Fibroblast of lung (primary cell): ENCODE measurements around the gene SRPRB.

Source experiments
- CTCF ChIP-seq, 2 donors: IDR thresholded peaks in 1 of 2; conservative IDR thresholded peaks in 1 of 2; 1 replicate in 1 of 2; 2 replicates in 1 of 2; pipeline ENCODE4 v1.5.1; 2011 to 2012; ENCODE audit warnings: low read length in 2 of 2, control low read depth in 1 of 2, inconsistent platforms in 1 of 2, low read depth in 1 of 2, mild to moderate bottlenecking in 1 of 2
- EZH2 ChIP-seq: IDR thresholded peaks from 2 replicates; pipeline ENCODE4 v1.5.1; 2012; ENCODE audit warnings: low read length, control low read depth, mild to moderate bottlenecking; ENCODE audit errors: missing control alignments

- TF ChIP-seq CTCF (conservative IDR thresholded peaks at IDR 0.05 in 1 of 2, IDR thresholded peaks at IDR 0.05 in 1 of 2; ENCODE audit: low read depth in 1 of 2, low read length in 2 of 2) (no peak), EZH2 (no peak)
Observed at GRCh38 chr3:133842158-133842557, 36.5 kb downstream of the SRPRB start.
